Stomach (tissue), 4 donors: ENCODE data around the gene TPP1.

Experiments
- CTCF ChIP-seq, 7 experiments: fragments of 450-650 bp in 4 of 7; fragments of 200-600 bp in 3 of 7; sonication (generic) in 3 of 7; IDR thresholded peaks; one replicate each; pipeline ENCODE4 v1.5.1; 2016 to 2019; ENCODE audit warnings: antibody characterized with exemption in 7 of 7, control low read depth in 2 of 7, mild to moderate bottlenecking in 1 of 7
- POLR2A ChIP-seq, 4 donors: fragments of 450-650 bp; IDR thresholded peaks; one replicate each; pipeline ENCODE4 v1.6.1; 2016; ENCODE audit warnings: antibody characterized with exemption in 4 of 4, control low read depth in 2 of 4, mild to moderate bottlenecking in 1 of 4, moderate library complexity in 1 of 4

GRCh38 chr11:6598555-6598954, 20.7 kb downstream of the TPP1 start:
- TF ChIP-seq POLR2A (IDR thresholded peaks at IDR 0.05) (no peak), CTCF (IDR thresholded peaks at IDR 0.05) (no peak)
